DMS79 (cell line): ENCODE results near the gene MAP3K8.
"Not testable (repeated sequence)": the region's sequence is repeated elsewhere in the genome, so short reads cannot be mapped to it uniquely, and the experiment has no call there.

Source experiments
- DNase-seq: peaks from one replicate; lab custom pipeline; 2025; lab: John Stamatoyannopoulos, UW

Gene MAP3K8

DNA sequence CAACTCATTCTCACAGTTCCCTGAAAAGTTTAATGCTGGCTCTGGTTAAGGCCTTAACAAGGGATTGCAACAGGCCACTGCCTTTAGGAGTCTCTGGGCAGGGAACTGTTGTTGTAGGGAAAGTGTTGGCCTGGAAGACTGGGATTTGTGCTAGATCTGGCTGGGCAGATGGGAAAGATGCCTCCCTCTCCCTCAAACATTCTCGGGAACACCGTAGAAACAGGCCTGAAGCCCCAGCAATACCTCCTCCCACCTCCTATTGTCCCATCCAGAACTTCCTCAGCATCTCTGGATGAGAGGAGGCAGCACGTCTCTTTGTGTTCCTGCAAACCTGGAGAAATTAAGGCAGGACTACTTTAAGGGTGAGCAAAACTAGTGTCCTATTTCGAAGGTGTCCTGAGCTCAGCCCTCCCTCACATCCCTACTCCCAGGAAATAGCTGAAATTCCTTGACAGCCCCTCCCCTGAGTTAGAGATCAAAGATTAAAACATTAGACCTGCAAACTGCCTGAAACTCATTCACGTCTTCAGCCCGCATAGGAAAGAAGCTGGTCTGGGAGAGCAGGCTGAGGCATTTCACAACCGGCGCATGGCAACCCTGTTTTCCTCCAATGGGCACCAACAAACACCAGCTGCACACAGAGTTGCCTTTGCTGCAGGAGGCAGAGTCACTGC is 10.9 kb upstream of the MAP3K8 start:
- no peak for DNase-seq

- not testable (repeated sequence) for DNase-seq
These were observed 10.2 kb upstream of the MAP3K8 start for GRCh38 chr10:30423655-30424275.

DNA sequence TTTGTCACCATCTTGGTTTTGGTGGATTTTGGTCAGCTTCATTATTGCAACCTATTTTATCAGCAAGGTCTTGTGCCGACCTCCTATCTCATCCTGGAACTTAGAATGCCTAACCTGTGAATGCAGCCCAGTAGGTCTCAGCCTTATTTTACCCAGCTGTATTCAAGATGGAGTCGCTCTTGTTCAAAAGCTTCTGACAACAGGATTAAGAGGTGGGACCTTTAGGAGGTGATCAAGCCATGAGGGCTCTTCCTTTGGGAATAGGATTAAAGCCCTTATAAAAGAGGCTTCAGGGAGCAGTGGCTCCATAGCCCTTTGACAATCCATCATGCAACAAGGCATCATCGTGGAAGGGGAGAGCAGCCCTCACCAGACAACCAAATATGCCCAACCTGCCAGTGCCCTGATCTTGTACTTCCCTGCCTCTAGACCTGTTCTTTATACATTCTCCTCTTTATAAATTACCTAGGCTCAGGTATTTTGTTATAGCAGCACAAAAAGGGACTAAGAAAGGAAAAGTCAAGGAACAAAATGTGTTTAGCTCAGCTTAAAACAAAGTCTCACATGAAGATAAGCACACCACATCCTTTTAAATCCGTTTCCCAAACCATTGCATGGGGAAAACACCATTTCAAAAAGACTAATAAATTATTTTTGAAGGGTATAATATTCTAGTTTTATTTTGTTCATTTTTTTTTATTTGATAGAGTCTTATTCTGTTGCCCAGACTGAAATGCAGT is 8.5 kb upstream of the MAP3K8 start:
- DNase-seq = no peak

GRCh38 chr10:30430544-30431298 is 3.3 kb upstream of the MAP3K8 start:
- DNase-seq = no peak

DNA sequence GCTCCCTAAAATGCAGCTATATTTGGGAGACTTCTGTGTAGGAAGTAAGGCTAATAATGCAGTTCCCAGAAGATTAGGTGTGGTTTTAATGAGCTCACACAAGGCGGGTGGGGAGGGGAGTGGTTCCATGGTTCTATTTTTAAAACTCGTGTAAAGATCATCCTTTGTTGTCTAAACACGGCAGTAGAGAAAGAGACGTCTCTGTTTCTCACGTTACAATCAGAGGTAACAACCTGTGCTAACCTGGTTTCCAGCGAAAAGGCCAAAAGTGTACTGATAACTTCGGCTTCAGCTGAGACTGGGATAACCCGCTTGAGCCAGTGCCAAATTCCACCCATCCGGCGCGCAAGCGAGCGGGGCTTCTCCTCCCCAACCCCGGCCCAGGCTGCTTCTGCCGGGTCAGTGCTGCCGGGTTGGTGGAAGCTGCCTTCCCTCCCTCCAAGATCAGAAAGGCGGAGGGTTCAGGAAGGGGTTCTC is 2.5 kb upstream of the MAP3K8 start:
- DNase-seq = no peak

DNA sequence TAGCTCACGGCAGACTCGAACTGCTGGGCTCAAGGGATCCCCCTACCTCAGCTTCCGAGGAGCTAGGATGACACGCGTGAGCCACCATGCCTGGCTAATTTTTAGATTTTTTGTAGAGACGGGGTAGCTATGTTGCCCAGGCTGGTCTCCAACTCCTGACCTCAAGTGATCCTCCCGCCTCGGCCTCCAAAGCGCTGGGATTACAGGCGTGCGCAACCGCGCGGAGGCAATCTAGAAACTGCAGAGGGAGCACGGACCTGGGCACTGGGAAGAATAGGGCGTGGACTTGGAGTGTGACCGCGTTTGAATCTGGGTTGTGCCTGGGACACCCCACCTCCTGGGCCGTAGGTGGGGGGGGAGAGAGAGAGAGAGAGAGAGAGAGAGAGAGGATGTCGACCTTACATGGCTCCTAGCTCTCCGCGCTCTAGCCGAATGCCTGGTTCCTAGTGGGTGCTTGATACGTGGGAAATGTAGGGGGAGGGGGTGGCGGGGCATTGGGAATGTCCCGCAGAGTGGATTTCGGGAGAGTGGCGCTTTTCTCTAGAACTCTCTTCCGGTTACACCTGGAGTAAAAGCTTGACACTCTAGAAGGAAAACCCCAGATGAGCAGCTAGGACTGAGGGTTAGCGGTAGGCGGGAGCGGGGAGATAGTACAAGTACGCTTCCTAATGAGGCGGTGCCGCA is 1.2 kb upstream of the MAP3K8 start:
- DNase-seq = no peak

DNA sequence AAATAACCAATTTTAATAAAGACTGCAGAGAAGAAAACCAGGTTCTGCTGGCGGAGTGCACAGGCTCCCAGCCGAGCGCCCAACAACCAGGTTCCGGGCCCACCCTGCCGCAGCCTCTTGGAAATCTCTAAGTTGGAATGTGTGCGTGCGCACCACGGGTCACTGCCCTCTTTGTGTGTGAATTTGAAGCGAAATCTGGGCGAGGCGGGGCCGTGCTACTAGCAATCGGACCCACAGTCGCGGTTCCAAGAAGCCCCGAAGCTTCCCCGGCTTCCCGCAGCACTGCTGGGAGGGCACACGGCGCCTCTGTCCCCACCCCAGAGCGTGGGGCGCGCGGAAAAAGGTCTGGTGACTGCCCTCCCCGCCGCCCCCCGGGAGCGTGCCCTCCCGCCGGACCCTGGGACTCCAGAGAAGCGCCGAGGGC is 666 bp upstream of the MAP3K8 start:
- peak; percentile 2 for DNase-seq

DNA sequence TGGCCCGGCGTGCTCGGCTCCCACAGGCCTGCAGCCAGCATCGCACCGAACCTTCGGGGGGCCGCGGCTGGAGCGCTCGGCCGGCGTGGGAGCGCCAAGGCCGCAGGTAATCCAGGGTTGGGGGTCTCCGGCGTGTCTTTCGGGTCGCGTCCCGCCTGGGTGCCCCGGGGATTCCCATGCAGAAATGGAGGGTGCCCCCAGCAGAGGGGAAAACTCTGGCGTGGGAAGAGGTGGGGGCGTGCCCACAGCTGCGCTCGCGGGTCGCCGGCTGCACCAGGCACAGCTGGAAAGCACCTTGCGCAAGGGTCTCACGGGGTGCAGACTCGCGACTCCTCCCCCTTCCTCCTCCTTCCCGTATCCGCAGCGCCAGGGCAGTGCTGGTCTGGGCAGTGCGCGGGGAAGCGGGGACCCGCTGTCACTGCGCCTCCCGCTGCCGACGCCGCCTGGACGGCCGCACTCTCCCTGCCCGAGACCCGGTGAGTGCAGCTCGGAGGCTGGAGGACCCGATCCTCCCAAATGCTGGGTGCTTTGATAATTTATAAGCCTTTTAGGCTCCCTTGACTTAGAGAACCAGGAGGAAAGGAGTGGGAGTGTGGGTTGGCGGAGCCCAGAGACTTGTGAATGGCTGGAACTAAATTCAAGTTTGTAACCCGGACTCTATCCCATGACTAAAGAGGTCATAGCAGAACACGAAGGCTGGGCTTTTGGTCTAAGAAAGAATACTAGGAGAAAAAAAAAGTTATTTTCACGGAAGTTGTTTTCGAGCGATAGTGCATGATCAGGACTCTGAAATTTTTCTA is 489 bp downstream of the MAP3K8 start:
- no peak for DNase-seq

- no peak for DNase-seq
These were observed 1.1 kb downstream of the MAP3K8 start for GRCh38 chr10:30435073-30435422.

GRCh38 chr10:30435499-30436167 is 1.6 kb downstream of the MAP3K8 start:
- not testable (repeated sequence) for DNase-seq

- no peak for DNase-seq
These were observed 2.2 kb downstream of the MAP3K8 start for GRCh38 chr10:30436191-30436611.

GRCh38 chr10:30436671-30437030 is 2.7 kb downstream of the MAP3K8 start:
- DNase-seq = no peak

GRCh38 chr10:30437031-30437841 is 3.3 kb downstream of the MAP3K8 start:
- no peak for DNase-seq

GRCh38 chr10:30438021-30438850 is 4.3 kb downstream of the MAP3K8 start:
- no peak for DNase-seq

DNA sequence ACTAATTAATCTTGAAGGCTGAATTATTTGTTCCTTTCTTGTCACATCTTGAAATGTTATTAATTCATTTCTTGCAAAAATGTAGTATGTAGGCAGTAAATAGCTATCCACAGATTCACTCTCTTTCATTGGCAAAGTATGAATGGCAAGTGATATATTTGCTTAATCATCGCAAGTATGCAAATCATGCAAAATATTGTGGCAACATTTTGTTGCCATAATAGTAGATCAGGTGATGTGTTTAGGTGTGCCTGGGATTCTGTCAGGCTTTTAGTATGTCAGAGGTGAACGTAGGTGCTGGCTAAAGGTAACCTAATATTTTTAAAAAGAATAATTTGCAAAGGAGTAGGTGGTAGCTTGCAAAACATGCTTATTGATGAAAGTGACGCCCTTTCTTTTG is 5.9 kb downstream of the MAP3K8 start:
- DNase-seq = no peak

GRCh38 chr10:30442019-30442606 is 8.1 kb downstream of the MAP3K8 start:
- DNase-seq = no peak

- DNase-seq = no peak
These were observed 9.1 kb downstream of the MAP3K8 start for GRCh38 chr10:30443049-30443448.

GRCh38 chr10:30445711-30446110 is 11.7 kb downstream of the MAP3K8 start:
- DNase-seq = no peak
